Mesenchymal stem cell (in vitro differentiated cells and primary cell): ENCODE data around the gene NDST3.

Experiments used
- DNase-seq: peaks from one replicate; pipeline ENCODE4 v3.0.0-alpha.2; 2013
- H2AFZ ChIP-seq: one replicate; pipeline ENCODE4 v1.6.1; 2013; ENCODE audit warnings: low read depth, mild to moderate bottlenecking, control low read depth, inconsistent platforms, low read length, moderate library complexity
- H2AK5ac ChIP-seq: 2 replicates; pipeline ENCODE4 v1.6.1; 2013; ENCODE audit warnings: low read length, moderate library complexity, mild to moderate bottlenecking, inconsistent platforms; ENCODE audit not compliant: severe bottlenecking
- H2BK120ac ChIP-seq: one replicate; pipeline ENCODE4 v1.6.1; 2013; ENCODE audit warnings: low read depth, mild to moderate bottlenecking, inconsistent platforms, low read length, moderate library complexity
- H2BK12ac ChIP-seq, 2 experiments: one replicate each; pipeline ENCODE4 v1.6.1; 2013; ENCODE audit warnings: inconsistent platforms in 2 of 2, low read length in 2 of 2, mild to moderate bottlenecking in 2 of 2, moderate library complexity in 2 of 2, control low read depth in 1 of 2
- H2BK15ac ChIP-seq: one replicate; pipeline ENCODE4 v1.6.1; 2013; ENCODE audit warnings: mild to moderate bottlenecking, low read depth, inconsistent platforms; ENCODE audit not compliant: poor library complexity, severe bottlenecking
- H2BK5ac ChIP-seq: 2 replicates; pipeline ENCODE4 v1.6.1; 2013; ENCODE audit warnings: low read depth, mild to moderate bottlenecking, low read length, control low read depth, inconsistent platforms; ENCODE audit not compliant: poor library complexity, severe bottlenecking
- H3K14ac ChIP-seq, 2 experiments: one replicate each; pipeline ENCODE4 v1.6.1; 2013; ENCODE audit warnings: inconsistent platforms in 2 of 2, low read length in 2 of 2, control low read depth in 1 of 2, mild to moderate bottlenecking in 1 of 2, moderate library complexity in 1 of 2
- H3K18ac ChIP-seq, 2 experiments: one replicate each; pipeline ENCODE4 v1.6.1; 2013; ENCODE audit warnings: inconsistent platforms in 2 of 2, low read length in 2 of 2, control low read depth in 1 of 2, low read depth in 1 of 2, mild to moderate bottlenecking in 1 of 2
- H3K23ac ChIP-seq, 2 experiments: one replicate each; pipeline ENCODE4 v1.6.1; 2013; ENCODE audit warnings: inconsistent platforms in 2 of 2, low read length in 2 of 2, mild to moderate bottlenecking in 2 of 2, moderate library complexity in 2 of 2, control low read depth in 1 of 2
- H3K27ac ChIP-seq: 2 replicates; pipeline ENCODE4 v1.5.1; 2013; ENCODE audit warnings: mild to moderate bottlenecking, moderate library complexity, low read length, control low read depth, inconsistent platforms; ENCODE audit not compliant: poor library complexity, severe bottlenecking
- H3K27me3 ChIP-seq, 2 experiments: 2 replicates each; pipeline versions ENCODE4 v1.6.1 to v1.7.0; 2013; ENCODE audit warnings: low read length in 2 of 2, mild to moderate bottlenecking in 2 of 2, moderate library complexity in 2 of 2, control low read depth in 1 of 2, inconsistent platforms in 1 of 2; ENCODE audit not compliant: control insufficient read depth in 1 of 2, insufficient read depth in 1 of 2
- H3K36me3 ChIP-seq, 2 experiments: 2 replicates each; pipeline versions ENCODE4 v1.6.1 to v1.7.0; 2013; ENCODE audit warnings: low read length in 2 of 2, control low read depth in 1 of 2, inconsistent platforms in 1 of 2, low read depth in 1 of 2, mild to moderate bottlenecking in 1 of 2; ENCODE audit not compliant: insufficient read depth in 2 of 2, control insufficient read depth in 1 of 2
- H3K4ac ChIP-seq, 2 experiments: one replicate each; pipeline ENCODE4 v1.6.1; 2013; ENCODE audit warnings: inconsistent platforms in 2 of 2, low read length in 2 of 2, mild to moderate bottlenecking in 2 of 2, moderate library complexity in 2 of 2, control low read depth in 1 of 2, low read depth in 1 of 2
- H3K4me1 ChIP-seq: 2 replicates; pipeline ENCODE4 v1.6.1; 2013; ENCODE audit warnings: low read depth, low read length, control low read depth; ENCODE audit not compliant: control insufficient read depth, insufficient read depth
- H3K4me2 ChIP-seq: 2 replicates; pipeline ENCODE4 v1.6.1; 2013; ENCODE audit warnings: low read length, mild to moderate bottlenecking, inconsistent platforms; ENCODE audit not compliant: poor library complexity, severe bottlenecking
- H3K4me3 ChIP-seq, 2 experiments: 2 replicates each; pipeline versions ENCODE4 v1.5.1 to v1.7.0; 2013; ENCODE audit warnings: low read length in 2 of 2, mild to moderate bottlenecking in 2 of 2, control low read depth in 1 of 2, low read depth in 1 of 2; ENCODE audit not compliant: insufficient read depth in 1 of 2
- H3K79me1 ChIP-seq: replicated peaks from 2 replicates; pipeline ENCODE4 v1.6.1; 2013; ENCODE audit warnings: mild to moderate bottlenecking, control low read depth, low read length, inconsistent platforms; ENCODE audit not compliant: poor library complexity, severe bottlenecking
- H3K9ac ChIP-seq: 2 replicates; pipeline ENCODE4 v1.7.0; 2013; ENCODE audit warnings: mild to moderate bottlenecking, low read length, moderate library complexity
- H3K9me3 ChIP-seq: 2 replicates; pipeline ENCODE4 v1.7.0; 2013; ENCODE audit warnings: mild to moderate bottlenecking, low read length; ENCODE audit not compliant: control insufficient read depth
- H4K8ac ChIP-seq: one replicate; pipeline ENCODE4 v1.6.1; 2013; ENCODE audit warnings: inconsistent platforms, mild to moderate bottlenecking, low read length, moderate library complexity
- H4K91ac ChIP-seq: one replicate; pipeline ENCODE4 v1.6.1; 2013; ENCODE audit warnings: mild to moderate bottlenecking, low read length, inconsistent platforms
- WGBS: methylation state at CpG from one replicate; pipeline ENCODE4 v1.1.7; 2013; ENCODE audit warnings: mixed read lengths; 5-methylcytosine and 5-hydroxymethylcytosine counted together

Gene NDST3

GRCh38 chr4:118004088-118004487 lies 30.2 kb upstream of the NDST3 start:
- Histone ChIP-seq H3K27me3 (no peaks in the 10 kb centered on the region), H3K4ac (no peak overlapping the region), H3K27ac (no peak overlapping the region), H3K23ac (no peak overlapping the region), H3K4me2 (no peak overlapping the region), H2BK5ac (no peak overlapping the region), H2BK15ac (no peak overlapping the region), H2AK5ac (no peak overlapping the region), H3K79me1 (no peaks in the 10 kb centered on the region), H4K91ac (no peak overlapping the region), H3K9me3 (no peaks in the 10 kb centered on the region), H3K14ac (no peak overlapping the region), H2BK12ac (no peak overlapping the region), H3K9ac (no peak overlapping the region), H2AFZ (no peak overlapping the region), H3K18ac (no peak overlapping the region), H3K36me3 (no peaks in the 10 kb centered on the region), H2BK120ac (no peak overlapping the region), H3K4me1 (no peaks in the 10 kb centered on the region), H4K8ac (no peak overlapping the region), H3K4me3 (no peak overlapping the region)
- no peak for DNase-seq
- no CpG with 5 or more reads among the region's 2 CpGs for WGBS

DNA sequence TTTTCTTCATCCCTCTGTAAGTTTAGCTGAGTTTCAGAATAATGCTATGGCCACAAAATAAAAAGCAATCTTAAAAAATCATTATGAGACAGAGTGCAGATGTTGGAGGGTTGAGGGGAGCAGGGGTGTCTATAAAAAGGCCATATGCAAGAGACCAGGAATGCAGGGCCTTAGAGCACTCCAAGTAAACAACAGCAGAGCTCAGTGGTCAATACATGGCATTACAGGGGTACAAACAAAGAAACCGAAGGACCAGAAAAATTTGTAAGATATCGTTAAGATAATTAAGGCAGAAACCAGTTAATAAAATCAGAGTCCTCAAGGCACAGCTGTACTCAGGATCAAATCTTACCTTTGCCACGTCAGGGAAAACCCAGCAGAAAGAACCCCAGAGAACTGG lies 28.4 kb upstream of the NDST3 start:
- H2BK5ac ChIP-seq: no peak overlapping the region
- no peaks in the 10 kb centered on the region for H3K79me1 ChIP-seq
- no peak overlapping the region for H4K8ac ChIP-seq
- no peak overlapping the region for H3K4me2 ChIP-seq
- no peak overlapping the region for H3K18ac ChIP-seq
- WGBS: 100% methylated on average over 3 of the region's 3 CpGs
- DNase-seq: peak; percentile 9
- H4K91ac ChIP-seq: no peak overlapping the region
- no peaks in the 10 kb centered on the region for H3K9me3 ChIP-seq
- H3K14ac ChIP-seq: no peak overlapping the region
- no peak overlapping the region for H2AK5ac ChIP-seq
- H3K4me1 ChIP-seq: no peaks in the 10 kb centered on the region
- no peaks in the 10 kb centered on the region for H3K27me3 ChIP-seq
- no peak overlapping the region for H3K9ac ChIP-seq
- H3K27ac ChIP-seq: no peak overlapping the region
- no peaks in the 10 kb centered on the region for H3K36me3 ChIP-seq
- H3K23ac ChIP-seq: no peak overlapping the region
- no peak overlapping the region for H2BK12ac ChIP-seq
- H3K4ac ChIP-seq: no peak overlapping the region
- no peak overlapping the region for H3K4me3 ChIP-seq
- H2BK15ac ChIP-seq: no peak overlapping the region
- no peak overlapping the region for H2AFZ ChIP-seq
- H2BK120ac ChIP-seq: no peak overlapping the region

GRCh38 chr4:118012142-118012541 lies 22.1 kb upstream of the NDST3 start:
- DNase-seq: no peak
- no peak overlapping the region for H3K23ac ChIP-seq
- no peak overlapping the region for H3K4me3 ChIP-seq
- no peak overlapping the region for H4K91ac ChIP-seq
- H2AK5ac ChIP-seq: no peak overlapping the region
- no peak overlapping the region for H3K18ac ChIP-seq
- no peak overlapping the region for H3K27ac ChIP-seq
- no peak overlapping the region for H2BK12ac ChIP-seq
- no peak overlapping the region for H2BK120ac ChIP-seq
- H4K8ac ChIP-seq: no peak overlapping the region
- 100% methylated on average over 2 of the region's 2 CpGs for WGBS
- H3K9ac ChIP-seq: no peak overlapping the region
- H3K4me2 ChIP-seq: no peak overlapping the region
- no peak overlapping the region for H3K4ac ChIP-seq
- no peaks in the 10 kb centered on the region for H3K36me3 ChIP-seq
- no peaks in the 10 kb centered on the region for H3K79me1 ChIP-seq
- H3K4me1 ChIP-seq: no peaks in the 10 kb centered on the region
- H3K27me3 ChIP-seq: no peaks in the 10 kb centered on the region
- H2BK5ac ChIP-seq: no peak overlapping the region
- no peaks in the 10 kb centered on the region for H3K9me3 ChIP-seq
- H2BK15ac ChIP-seq: no peak overlapping the region
- H2AFZ ChIP-seq: no peak overlapping the region
- H3K14ac ChIP-seq: no peak overlapping the region

- H2BK12ac ChIP-seq: no peak overlapping the region
- no peak overlapping the region for H3K4me2 ChIP-seq
- no peaks in the 10 kb centered on the region for H3K9me3 ChIP-seq
- no peak overlapping the region for H2AK5ac ChIP-seq
- H3K23ac ChIP-seq: no peak overlapping the region
- H3K4me1 ChIP-seq: no peaks in the 10 kb centered on the region
- H2BK5ac ChIP-seq: no peak overlapping the region
- H3K27ac ChIP-seq: no peak overlapping the region
- H3K18ac ChIP-seq: no peak overlapping the region
- H4K91ac ChIP-seq: no peak overlapping the region
- H3K4ac ChIP-seq: no peak overlapping the region
- no peak for DNase-seq
- H3K4me3 ChIP-seq: no peak overlapping the region
- H3K79me1 ChIP-seq: no peaks in the 10 kb centered on the region
- H4K8ac ChIP-seq: no peak overlapping the region
- no peaks in the 10 kb centered on the region for H3K27me3 ChIP-seq
- no peak overlapping the region for H2AFZ ChIP-seq
- no peak overlapping the region for H3K9ac ChIP-seq
- H3K36me3 ChIP-seq: no peaks in the 10 kb centered on the region
- no peak overlapping the region for H2BK15ac ChIP-seq
- H2BK120ac ChIP-seq: no peak overlapping the region
- H3K14ac ChIP-seq: no peak overlapping the region
- WGBS: 100% methylated on average over 2 of the region's 3 CpGs
Measured at GRCh38 chr4:118014831-118015230, 19.5 kb upstream of the NDST3 start.
